ENCODE measurements around the gene IL1RAPL2. TPM values are rescaled to one million over a fixed set of nuclear protein-coding genes. Genes with fewer than 3 reads are reported as not detected.

Gene IL1RAPL2
- total RNA-seq, 4 donors from 2014 or later, result not detected

- in situ Hi-C loops (cut with MboI; ENCODE audit: low sequenced_read_pairs in 4 of 4), result no loop called here
Measured at GRCh38 chrX:105116486-105116885, 550.5 kb downstream of the IL1RAPL2 start.

GRCh38 chrX:105117621-105118020 is 551.6 kb downstream of the IL1RAPL2 start:
- TF ChIP-seq POLR2A (IDR thresholded peaks at IDR 0.05), result no peak
- Histone ChIP-seq H3K4me3 (no peak overlapping the region), H3K4me1 (no peaks in the 10 kb centered on the region), H3K9me3 (no peaks in the 10 kb centered on the region), H3K36me3 (no peaks in the 10 kb centered on the region), H3K27me3 (no peaks in the 10 kb centered on the region), H3K27ac (no peak overlapping the region)
- in situ Hi-C loops (cut with MboI; ENCODE audit: low sequenced_read_pairs in 4 of 4) (no loop called here), intact Hi-C loops (cut with DNase I; ENCODE audit: low total_unique reads) (no loop called here)
- ATAC-seq, result no peak
- no peak for DNase-seq

More at GRCh38 chrX:105116486-105116885, 550.5 kb downstream of the IL1RAPL2 start:
- H3K27me3 ChIP-seq, result no peaks in the 10 kb centered on the region
- no peak overlapping the region for H3K27ac ChIP-seq
- no peak for TF ChIP-seq POLR2A (IDR thresholded peaks at IDR 0.05)
- TF ChIP-seq CTCF (IDR thresholded peaks at IDR 0.05 in 4 of 5, conservative IDR thresholded peaks at IDR 0.05 in 1 of 5), result no peak
- intact Hi-C loops (cut with DNase I; ENCODE audit: low total_unique reads), result no loop called here
- no peak for DNase-seq
- H3K9me3 ChIP-seq, result no peaks in the 10 kb centered on the region
- no peaks in the 10 kb centered on the region for H3K4me1 ChIP-seq
- no peak for ATAC-seq
- H3K36me3 ChIP-seq, result no peaks in the 10 kb centered on the region
- H3K4me3 ChIP-seq, result no peak overlapping the region

DNA sequence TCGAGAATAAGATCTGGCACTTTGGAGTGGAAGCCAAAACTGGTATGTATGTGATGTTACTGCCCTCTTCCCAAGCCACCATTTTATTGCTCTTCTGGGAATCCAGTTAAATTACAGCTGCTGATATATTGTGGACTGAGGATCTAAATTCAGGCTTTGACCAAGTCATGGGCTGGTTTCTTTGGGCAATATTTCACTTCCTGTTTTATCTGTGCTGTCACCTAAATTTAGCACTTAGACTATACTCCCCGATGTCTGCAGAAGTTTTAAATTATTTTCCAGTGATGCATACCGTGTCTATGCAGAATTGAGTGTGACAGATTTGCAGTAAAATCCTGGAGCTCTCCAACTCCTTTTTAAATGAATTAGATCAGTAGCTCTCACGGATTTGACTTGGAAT is 554.5 kb downstream of the IL1RAPL2 start:
- Histone ChIP-seq H3K4me1 (no peaks in the 10 kb centered on the region), H3K27me3 (no peaks in the 10 kb centered on the region), H3K36me3 (no peaks in the 10 kb centered on the region), H3K9me3 (no peaks in the 10 kb centered on the region), H3K4me3 (no peak overlapping the region), H3K27ac (no peak overlapping the region)
- TF ChIP-seq POLR2A (IDR thresholded peaks at IDR 0.05), result no peak
- TF ChIP-seq CTCF (IDR thresholded peaks at IDR 0.05 in 4 of 5, conservative IDR thresholded peaks at IDR 0.05 in 1 of 5), result no peak
- intact Hi-C loops (cut with DNase I; ENCODE audit: low total_unique reads) (no loop called here), in situ Hi-C loops (cut with MboI; ENCODE audit: low sequenced_read_pairs in 4 of 4) (no loop called here)
- ATAC-seq, result no peak
- DNase-seq, result no peak

GRCh38 chrX:105121186-105121585 is 555.2 kb downstream of the IL1RAPL2 start:
- no peak for TF ChIP-seq POLR2A (IDR thresholded peaks at IDR 0.05)
- no peak for TF ChIP-seq CTCF (IDR thresholded peaks at IDR 0.05 in 4 of 5, conservative IDR thresholded peaks at IDR 0.05 in 1 of 5)
- no peak overlapping the region for H3K27ac ChIP-seq
- ATAC-seq (no peak), DNase-seq (no peak)
- intact Hi-C loops (cut with DNase I; ENCODE audit: low total_unique reads), result no loop called here
- H3K9me3 ChIP-seq, result no peaks in the 10 kb centered on the region
- no peaks in the 10 kb centered on the region for H3K36me3 ChIP-seq
- H3K4me1 ChIP-seq, result no peaks in the 10 kb centered on the region
- in situ Hi-C loops (cut with MboI; ENCODE audit: low sequenced_read_pairs in 4 of 4), result no loop called here
- H3K27me3 ChIP-seq, result peaks cover 0 to 2% (median 0%) of the 10 kb centered on the region in 3 donors
- H3K4me3 ChIP-seq, result no peak overlapping the region

DNA sequence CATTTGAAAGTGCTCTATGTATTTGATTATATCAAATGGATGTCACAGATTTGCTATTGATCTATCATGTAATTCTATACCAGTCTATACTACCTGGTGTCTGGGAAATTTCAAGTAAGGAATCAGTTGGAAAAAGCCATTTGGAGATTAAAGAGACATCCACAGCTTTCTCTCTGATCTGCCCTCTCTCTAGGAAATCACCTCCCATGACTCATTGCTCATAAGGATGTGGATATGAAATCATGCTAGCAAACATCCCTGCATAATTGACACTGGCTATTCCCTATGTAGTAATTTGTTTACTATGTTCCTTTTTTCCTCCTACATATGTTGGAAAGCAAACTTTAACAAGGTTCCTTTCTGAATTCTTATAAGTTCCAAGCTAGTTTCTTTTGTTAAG is 560.2 kb downstream of the IL1RAPL2 start:
- no peaks in the 10 kb centered on the region for H3K4me1 ChIP-seq
- no peak overlapping the region for H3K4me3 ChIP-seq
- H3K9me3 ChIP-seq, result no peaks in the 10 kb centered on the region
- peaks cover 0 to 3% (median 2%) of the 10 kb centered on the region in 3 donors for H3K27me3 ChIP-seq
- DNase-seq, result no peak
- no peak for ATAC-seq
- H3K27ac ChIP-seq, result no peak overlapping the region
- in situ Hi-C loops (cut with MboI; ENCODE audit: low sequenced_read_pairs in 4 of 4), result no loop called here
- TF ChIP-seq CTCF (IDR thresholded peaks at IDR 0.05 in 4 of 5, conservative IDR thresholded peaks at IDR 0.05 in 1 of 5) (no peak), POLR2A (IDR thresholded peaks at IDR 0.05) (no peak)
- intact Hi-C loops (cut with DNase I; ENCODE audit: low total_unique reads), result no loop called here
- H3K36me3 ChIP-seq, result no peaks in the 10 kb centered on the region
